ENCODE measurements around the gene PAPOLB. TPM values are rescaled to one million over a fixed set of nuclear protein-coding genes. Genes with fewer than 3 reads are reported as not detected.

Gene PAPOLB
- total RNA-seq, 2 experiments from 2014 or later: not detected

- intact Hi-C loops (cut with DNase I, micrococcal nuclease): no loop called here
- Mint-ChIP-seq H3K4me3 (no peak overlapping the region), H3K27me3 (peaks cover 11% of the 10 kb centered on the region), H3K4me1 (peaks cover 9% of the 10 kb centered on the region), H3K9me3 (ENCODE audit: low read depth) (no peaks in the 10 kb centered on the region), H3K36me3 (ENCODE audit: low read depth) (no peaks in the 10 kb centered on the region), H3K27ac (no peak overlapping the region)
- ChIA-PET CTCF (interaction anchor here (1.2 kb wide), 1 partner anchor 9 kb away, joined by 3 read pairs; no protein-coding TSS in a partner anchor), POLR2A (no interaction called here)
- no peak for DNase-seq
- ATAC-seq: no peak
These were observed 6.9 kb downstream of the PAPOLB start for GRCh38 chr7:4854916-4855315.

- peaks cover 6% of the 10 kb centered on the region for H3K27me3 Mint-ChIP-seq
- POLR2A ChIA-PET: no interaction called here
- peaks cover 9% of the 10 kb centered on the region for H3K4me1 Mint-ChIP-seq
- H3K36me3 Mint-ChIP-seq (ENCODE audit: low read depth): no peaks in the 10 kb centered on the region
- no peak overlapping the region for H3K4me3 Mint-ChIP-seq
- intact Hi-C loops (cut with DNase I, micrococcal nuclease): no loop called here
- peak; percentile 73 for ATAC-seq
- H3K27ac Mint-ChIP-seq: no peak overlapping the region
- no peaks in the 10 kb centered on the region for H3K9me3 Mint-ChIP-seq (ENCODE audit: low read depth)
- DNase-seq: no peak
- CTCF ChIA-PET: no interaction called here
These were observed 10.1 kb downstream of the PAPOLB start for GRCh38 chr7:4851459-4852422.

GRCh38 chr7:4850262-4850795, 11.5 kb downstream of the PAPOLB start:
- intact Hi-C loops (cut with DNase I, micrococcal nuclease): no loop called here
- Mint-ChIP-seq H3K27ac (no peak overlapping the region), H3K4me3 (no peak overlapping the region), H3K36me3 (ENCODE audit: low read depth) (no peaks in the 10 kb centered on the region), H3K9me3 (ENCODE audit: low read depth) (no peaks in the 10 kb centered on the region), H3K27me3 (peaks cover 11% of the 10 kb centered on the region), H3K4me1 (peaks cover 9% of the 10 kb centered on the region)
- POLR2A ChIA-PET: interaction anchor here (0.7 kb wide), 1 partner anchor 229 kb away, joined by 3 read pairs; no protein-coding TSS in a partner anchor
- ATAC-seq: no peak
- CTCF ChIA-PET: interaction anchor here (1.7 to 1.9 kb wide), 2 partner anchors 10 to 33 kb away, joined by 3 to 11 read pairs; partner anchors contain the start of gene RADIL
- DNase-seq: no peak

- ChIA-PET POLR2A (no interaction called here), CTCF (interaction anchor here (1.7 to 1.9 kb wide), 2 partner anchors 11 to 34 kb away, joined by 3 to 11 read pairs; partner anchors contain the start of gene RADIL)
- Mint-ChIP-seq H3K36me3 (ENCODE audit: low read depth) (no peaks in the 10 kb centered on the region), H3K4me3 (no peak overlapping the region), H3K27me3 (peaks cover 16% of the 10 kb centered on the region), H3K9me3 (ENCODE audit: low read depth) (no peaks in the 10 kb centered on the region), H3K4me1 (peaks cover 9% of the 10 kb centered on the region), H3K27ac (no peak overlapping the region)
- peak; percentile 64 for ATAC-seq
- intact Hi-C loops (cut with DNase I, micrococcal nuclease): loop anchor here in 1 of 2 experiments (1.0 kb wide), 2 partner anchors 34 to 236 kb away; partner anchors contain the start of gene RADIL
- DNase-seq: peak; percentile 46
These were observed 12.4 kb downstream of the PAPOLB start for GRCh38 chr7:4849390-4849789.

- no peak overlapping the region for H3K4me3 Mint-ChIP-seq
- H3K27ac Mint-ChIP-seq: no peak overlapping the region
- intact Hi-C loops (cut with DNase I, micrococcal nuclease): no loop called here
- no peaks in the 10 kb centered on the region for H3K9me3 Mint-ChIP-seq (ENCODE audit: low read depth)
- ATAC-seq: no peak
- no peak for DNase-seq
- POLR2A ChIA-PET: no interaction called here
- H3K27me3 Mint-ChIP-seq: peaks cover 16% of the 10 kb centered on the region
- CTCF ChIA-PET: interaction anchor here (0.7 kb wide), 1 partner anchor 10 kb away, joined by 3 read pairs; no protein-coding TSS in a partner anchor
- H3K4me1 Mint-ChIP-seq: no peaks in the 10 kb centered on the region
- no peaks in the 10 kb centered on the region for H3K36me3 Mint-ChIP-seq (ENCODE audit: low read depth)
These were observed 16.1 kb downstream of the PAPOLB start for GRCh38 chr7:4845740-4846142.

- Mint-ChIP-seq H3K36me3 (ENCODE audit: low read depth) (no peaks in the 10 kb centered on the region), H3K4me1 (no peaks in the 10 kb centered on the region), H3K9me3 (ENCODE audit: low read depth) (no peaks in the 10 kb centered on the region), H3K27ac (no peak overlapping the region), H3K4me3 (no peak overlapping the region), H3K27me3 (peaks cover 14% of the 10 kb centered on the region)
- ChIA-PET CTCF (no interaction called here), POLR2A (no interaction called here)
- ATAC-seq (no peak), DNase-seq (no peak)
- intact Hi-C loops (cut with DNase I, micrococcal nuclease): no loop called here
These were observed 19.3 kb downstream of the PAPOLB start for GRCh38 chr7:4842319-4843064.

- CTCF ChIA-PET: no interaction called here
These were observed 20.0 kb downstream of the PAPOLB start for GRCh38 chr7:4841836-4842235.

GRCh38 chr7:4841007-4841784, 20.6 kb downstream of the PAPOLB start:
- Mint-ChIP-seq H3K36me3 (ENCODE audit: low read depth) (no peaks in the 10 kb centered on the region), H3K4me3 (no peak overlapping the region), H3K9me3 (ENCODE audit: low read depth) (no peaks in the 10 kb centered on the region), H3K27ac (no peak overlapping the region), H3K4me1 (no peaks in the 10 kb centered on the region), H3K27me3 (peaks cover 10% of the 10 kb centered on the region)
- ChIA-PET CTCF (interaction anchor here (0.6 kb wide), 1 partner anchor 672 kb away, joined by 3 read pairs; no protein-coding TSS in a partner anchor), POLR2A (no interaction called here)
- ATAC-seq (no peak), DNase-seq (no peak)
- intact Hi-C loops (cut with DNase I, micrococcal nuclease): no loop called here

More at GRCh38 chr7:4841836-4842235, 20.0 kb downstream of the PAPOLB start:
- POLR2A ChIA-PET: no interaction called here
- Mint-ChIP-seq H3K27ac (no peak overlapping the region), H3K9me3 (ENCODE audit: low read depth) (no peaks in the 10 kb centered on the region), H3K27me3 (peaks cover 10% of the 10 kb centered on the region), H3K4me3 (no peak overlapping the region), H3K36me3 (ENCODE audit: low read depth) (no peaks in the 10 kb centered on the region), H3K4me1 (no peaks in the 10 kb centered on the region)
- intact Hi-C loops (cut with DNase I, micrococcal nuclease): no loop called here
- DNase-seq: no peak
- ATAC-seq: no peak

- H3K9me3 Mint-ChIP-seq (ENCODE audit: low read depth): no peaks in the 10 kb centered on the region
- DNase-seq (no peak), ATAC-seq (no peak)
- H3K27ac Mint-ChIP-seq: no peak overlapping the region
- H3K36me3 Mint-ChIP-seq (ENCODE audit: low read depth): no peaks in the 10 kb centered on the region
- H3K4me3 Mint-ChIP-seq: no peak overlapping the region
- H3K4me1 Mint-ChIP-seq: no peaks in the 10 kb centered on the region
- intact Hi-C loops (cut with DNase I, micrococcal nuclease): no loop called here
- ChIA-PET POLR2A (no interaction called here), CTCF (no interaction called here)
- peaks cover 4% of the 10 kb centered on the region for H3K27me3 Mint-ChIP-seq
These were observed 21.7 kb downstream of the PAPOLB start for GRCh38 chr7:4840079-4840501.

- CTCF ChIA-PET: no interaction called here
These were observed 23.1 kb downstream of the PAPOLB start for GRCh38 chr7:4838626-4839334.

More at GRCh38 chr7:4838626-4839334, 23.1 kb downstream of the PAPOLB start:
- DNase-seq: no peak
- Mint-ChIP-seq H3K4me1 (no peaks in the 10 kb centered on the region), H3K27me3 (no peaks in the 10 kb centered on the region), H3K9me3 (ENCODE audit: low read depth) (no peaks in the 10 kb centered on the region), H3K36me3 (ENCODE audit: low read depth) (no peaks in the 10 kb centered on the region), H3K27ac (no peak overlapping the region), H3K4me3 (no peak overlapping the region)
- intact Hi-C loops (cut with DNase I, micrococcal nuclease): no loop called here
- no peak for ATAC-seq
- POLR2A ChIA-PET: no interaction called here

Data from activated CD4-positive, alpha-beta T cell treated with anti-CD3 and anti-CD28 coated beads for 36 hours (primary cell).